Coronary artery (tissue), 2 donors: Measurements from ENCODE around the gene ANKS1B.

Experiments used
- DNase-seq: peaks from one replicate; pipeline ENCODE4 v3.0.0-alpha.2; 2017; ENCODE audit warnings: low spot score
- H3K27ac ChIP-seq, 2 donors: fragments of 200-600 bp; sonication (generic); one replicate each; pipeline ENCODE4 v1.5.1; 2016 to 2019
- H3K4me3 ChIP-seq: fragments of 200-600 bp; sonication (generic); 2 replicates; pipeline ENCODE4 v1.5.1; 2016; ENCODE audit warnings: mild to moderate bottlenecking, moderate library complexity
- CTCF ChIP-seq: fragments of 200-600 bp; sonication (generic); IDR thresholded peaks from one replicate; pipeline ENCODE4 v1.5.1; 2019; ENCODE audit warnings: antibody characterized with exemption

Gene ANKS1B

GRCh38 chr12:99479149-99479548 lies 505.6 kb downstream of the ANKS1B start:
- no peak for TF ChIP-seq CTCF
- Histone ChIP-seq H3K27ac (no peak overlapping the region), H3K4me3 (no peak overlapping the region)
- no peak for DNase-seq

DNA sequence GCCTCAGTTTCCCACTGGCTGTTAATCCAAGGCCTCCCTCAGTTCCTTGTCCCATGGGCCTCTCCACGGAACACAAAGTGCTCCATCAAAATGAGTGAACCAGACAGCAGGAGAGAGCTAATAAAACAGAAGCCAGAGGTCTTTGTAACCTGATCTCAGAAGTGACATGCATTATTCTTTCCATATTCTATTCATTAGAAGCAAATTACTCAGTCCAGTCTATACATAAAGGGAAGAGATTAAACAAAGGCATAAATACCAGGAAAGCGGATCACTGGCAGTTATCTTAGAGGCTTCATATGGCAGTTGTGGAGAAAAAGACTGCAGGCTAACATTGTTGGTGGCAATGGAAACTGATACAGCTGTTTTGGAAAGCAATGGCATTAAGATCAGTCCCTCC lies 507.8 kb downstream of the ANKS1B start:
- Histone ChIP-seq H3K27ac (no peak overlapping the region), H3K4me3 (no peak overlapping the region)
- no peak for TF ChIP-seq CTCF
- DNase-seq: no peak

GRCh38 chr12:99455350-99456035 lies 529.2 kb downstream of the ANKS1B start:
- Histone ChIP-seq H3K4me3 (no peak overlapping the region), H3K27ac (no peak overlapping the region)
- no peak for TF ChIP-seq CTCF
- no peak for DNase-seq

GRCh38 chr12:99454539-99455172 lies 530.1 kb downstream of the ANKS1B start:
- no peak for TF ChIP-seq CTCF
- no peak overlapping the region for H3K4me3 ChIP-seq
- no peak for DNase-seq
- H3K27ac ChIP-seq: peak overlapping the region in 1 of 2 donors; percentile 48

DNA sequence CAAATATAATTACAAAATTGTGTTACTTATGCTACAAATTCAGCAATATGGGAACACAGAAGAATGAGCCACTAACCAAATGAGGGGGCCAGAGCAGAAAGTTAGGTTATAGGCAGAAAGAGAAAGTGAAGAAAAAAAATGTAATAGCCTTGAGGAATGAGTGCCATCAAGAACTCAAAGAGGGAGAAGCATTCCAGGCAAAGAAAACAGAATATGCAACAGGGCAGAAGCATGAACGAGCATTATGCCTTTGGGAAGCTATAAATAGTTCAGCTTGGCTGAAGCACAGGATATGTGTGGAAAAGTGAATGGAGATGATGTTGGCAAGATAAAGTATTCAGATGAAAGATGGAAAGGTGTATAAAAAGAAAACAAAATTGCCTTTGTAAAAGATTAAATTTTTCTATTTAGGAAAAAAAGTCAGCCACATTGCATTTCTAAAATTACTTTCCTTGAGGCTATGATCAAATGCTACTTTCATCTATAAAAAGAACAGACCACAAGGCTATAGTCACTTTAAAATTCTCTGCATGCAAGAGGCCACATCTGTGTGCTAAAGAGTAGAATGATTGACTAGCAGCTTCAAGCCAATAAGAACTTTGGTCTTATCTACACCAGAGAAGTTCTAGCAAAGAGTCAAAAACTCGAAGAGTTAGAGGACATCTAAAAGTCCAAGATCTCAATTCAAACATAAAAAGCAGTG lies 530.7 kb downstream of the ANKS1B start:
- peak overlapping the region; percentile 40 to 54 for H3K27ac ChIP-seq
- no peak for DNase-seq
- peak overlapping the region; percentile 44 for H3K4me3 ChIP-seq
- TF ChIP-seq CTCF: no peak

- TF ChIP-seq CTCF: no peak
- Histone ChIP-seq H3K4me3 (no peak overlapping the region), H3K27ac (no peak overlapping the region)
- DNase-seq: no peak
Measured at GRCh38 chr12:99450036-99450630, 534.6 kb downstream of the ANKS1B start.
